ENCODE data around the gene PLXNA2. TPM values are rescaled to one million over a fixed set of nuclear protein-coding genes. Genes with fewer than 3 reads are reported as not detected.

Gene PLXNA2
- total and polyA plus RNA-seq, 2 of the 13 experiments (the other 11 are each of a cell fraction or from before 2014, with no cell fraction given) = 1.1 to 2.1 TPM

DNA sequence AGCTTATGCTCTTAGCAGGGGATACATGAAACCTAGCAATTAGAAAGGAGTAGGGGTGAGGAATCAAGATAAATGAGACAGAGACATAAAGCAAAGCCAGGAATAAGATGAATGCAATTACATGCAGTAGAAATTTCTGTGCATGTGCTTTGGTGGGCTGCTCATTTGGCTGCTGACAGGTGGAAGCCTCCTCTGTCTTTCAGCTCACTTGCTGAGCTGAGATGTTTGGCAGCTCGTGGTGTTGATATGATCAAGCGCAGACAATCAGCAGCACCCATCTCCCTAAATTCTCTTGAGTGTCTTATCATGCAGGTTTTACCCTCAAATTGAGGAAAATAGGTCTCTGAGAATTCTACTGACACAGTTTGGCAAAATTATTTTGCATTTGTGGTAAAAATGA lies 224.9 kb downstream of the PLXNA2 start (continued):
- TF ChIP-seq, protein P1, sequence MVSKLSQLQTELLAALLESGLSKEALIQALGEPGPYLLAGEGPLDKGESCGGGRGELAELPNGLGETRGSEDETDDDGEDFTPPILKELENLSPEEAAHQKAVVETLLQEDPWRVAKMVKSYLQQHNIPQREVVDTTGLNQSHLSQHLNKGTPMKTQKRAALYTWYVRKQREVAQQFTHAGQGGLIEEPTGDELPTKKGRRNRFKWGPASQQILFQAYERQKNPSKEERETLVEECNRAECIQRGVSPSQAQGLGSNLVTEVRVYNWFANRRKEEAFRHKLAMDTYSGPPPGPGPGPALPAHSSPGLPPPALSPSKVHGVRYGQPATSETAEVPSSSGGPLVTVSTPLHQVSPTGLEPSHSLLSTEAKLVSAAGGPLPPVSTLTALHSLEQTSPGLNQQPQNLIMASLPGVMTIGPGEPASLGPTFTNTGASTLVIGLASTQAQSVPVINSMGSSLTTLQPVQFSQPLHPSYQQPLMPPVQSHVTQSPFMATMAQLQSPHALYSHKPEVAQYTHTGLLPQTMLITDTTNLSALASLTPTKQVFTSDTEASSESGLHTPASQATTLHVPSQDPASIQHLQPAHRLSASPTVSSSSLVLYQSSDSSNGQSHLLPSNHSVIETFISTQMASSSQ (IDR thresholded peaks at IDR 0.05; ENCODE audit: low read depth) = no peak
- TF ChIP-seq, protein P1 (CRISPR knock-in tag; IDR thresholded peaks at IDR 0.05; ENCODE audit: borderline replicate concordance) = no peak
- TF ChIP-seq SYNCRIP (IDR thresholded peaks at IDR 0.05; ENCODE audit: insufficient read depth, low read depth, low read length) = no peak

DNA sequence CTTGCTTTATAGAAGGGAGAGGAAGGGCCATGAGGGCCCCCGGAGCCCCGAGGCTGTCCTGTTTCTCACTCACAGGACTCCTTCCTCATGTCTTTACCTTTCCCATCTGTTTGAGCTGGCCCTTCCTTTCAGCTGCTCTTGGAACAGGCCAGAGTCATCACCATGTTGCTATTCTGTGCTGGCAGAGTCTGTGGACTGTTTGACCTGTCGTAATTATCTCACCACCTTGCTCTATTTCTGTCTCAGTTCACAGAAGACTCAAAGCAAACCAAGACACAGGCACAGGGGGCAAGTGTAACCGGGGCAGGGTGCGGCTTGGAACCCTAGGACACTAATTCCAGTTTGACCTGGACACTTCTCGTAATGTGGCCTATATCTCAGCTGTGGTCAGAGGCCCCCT lies 228.9 kb downstream of the PLXNA2 start:
- no peak overlapping the region for H3K27ac ChIP-seq (ENCODE audit: extremely low read length, insufficient read depth, low read length)
- intact Hi-C loops (cut with micrococcal nuclease; ENCODE audit: unreplicated experiment) (no loop called here), in situ Hi-C loops (cut with HindIII; ENCODE audit: extremely low pct_ligation_motif_present, low pct_unique_long_range_greater_than_20kb) (loop anchor here (25.0 kb wide), 2 partner anchors 622 to 1197 kb away; no protein-coding TSS in a partner anchor)
- H3K4me1 ChIP-seq (ENCODE audit: insufficient read depth, low read length) = no peaks in the 10 kb centered on the region
- peaks cover 0 to 12% of the 10 kb centered on the region in 2 experiments; a peak in 2 of 5 replicates for H3K27me3 ChIP-seq (ENCODE audit: control insufficient read depth in 1 of 2, insufficient read depth in 2 of 2, low read length in 2 of 2)
- no peaks in the 10 kb centered on the region for H3K79me2 ChIP-seq (ENCODE audit: insufficient read depth, low read length)
- TF ChIP-seq ZNF256 (CRISPR knock-in tag; conservative IDR thresholded peaks at IDR 0.05) = no peak
- H3K9ac ChIP-seq (ENCODE audit: insufficient read depth, low read depth, low read length) = no peak overlapping the region
- no peaks in the 10 kb centered on the region for H3K36me3 ChIP-seq (replicated peaks in 1 of 2; ENCODE audit: control insufficient read depth in 1 of 2, insufficient read depth in 2 of 2, low read length in 2 of 2)
- no peak overlapping the region for H2AFZ ChIP-seq (ENCODE audit: low read length)
- FAIRE-seq = no peak
- no TSS peak for BruUV-seq (replicated peaks)
- WGBS (ENCODE audit: low lambda C conversion rate) = 3% methylated on average over 3 of the region's 6 CpGs
- CTCF ChIA-PET (ENCODE audit: low intra/inter-chr PET ratio, low total read pairs) = no interaction called here
- no peak for DNase-seq (ENCODE audit: low spot score)
- H3K4me3 ChIP-seq (replicated peaks in 1 of 3; ENCODE audit: insufficient read depth in 1 of 3, low read depth in 2 of 3, low read length in 3 of 3) = no peak overlapping the region
- H3K4me2 ChIP-seq (ENCODE audit: low read depth, low read length) = no peak overlapping the region
- POLR2A ChIA-PET = no interaction called here
- H4K20me1 ChIP-seq (ENCODE audit: insufficient read depth, low read length) = no peaks in the 10 kb centered on the region
- H3K9me3 ChIP-seq (ENCODE audit: low read length) = no peaks in the 10 kb centered on the region
- no peak for ATAC-seq

Data from HepG2 (cell line).